IMR-90 (cell line): ENCODE results near the gene ITPR2. TPM values are rescaled to one million over a fixed set of nuclear protein-coding genes. Genes with fewer than 3 reads are reported as not detected.

Experiments used
- ATAC-seq: fragments of 200-7000 bp; cut with Tn5 transposase; 2 replicates; pipeline ENCODE4 v1.9.1; 2020; ENCODE audit warnings: low read depth, mild to moderate bottlenecking, moderate library complexity
- BruUV-seq: library from RNA; stranded (reverse); fragments of 400-500 nt; replicated peaks from 2 replicates; lab custom pipeline; 2021; lab: Mats Ljungman, UMichigan
- CTCF ChIA-PET: fragments of 300-600 bp; formaldehyde crosslinking; extraction: SDS; loops from one replicate; lab custom pipeline; 2021; ENCODE audit warnings: antibody characterized with exemption; lab: Yijun Ruan, JAX
- POLR2A ChIA-PET: fragments of 300-600 bp; sonication (Branson Sonifier 250); formaldehyde crosslinking; loops from one replicate; lab custom pipeline; 2022; ENCODE audit warnings: antibody characterized with exemption; ENCODE audit not compliant: unreplicated experiment; lab: Charles Lee
- DNase-seq: peaks from one replicate; pipeline ENCODE4 v3.0.0; 2013
- H2AFZ ChIP-seq: replicated peaks from 2 replicates; pipeline ENCODE3; 2013; ENCODE audit warnings: low read length, mild to moderate bottlenecking; ENCODE audit not compliant: poor library complexity
- H2AK5ac ChIP-seq: 2 replicates; pipeline ENCODE4 v1.6.1; 2013; ENCODE audit warnings: low read depth, low read length, inconsistent platforms
- H2AK9ac ChIP-seq: replicated peaks from 2 replicates; pipeline ENCODE3; 2013; ENCODE audit warnings: mild to moderate bottlenecking, low read depth, low read length, moderate library complexity; ENCODE audit not compliant: poor library complexity
- H2BK120ac ChIP-seq: 2 replicates; pipeline ENCODE4 v1.6.1; 2013; ENCODE audit warnings: low read depth, low read length, inconsistent platforms
- H2BK15ac ChIP-seq: 3 replicates; pipeline ENCODE4 v1.6.1; 2013; ENCODE audit warnings: low read depth, low read length, inconsistent platforms
- H2BK20ac ChIP-seq: 2 replicates; pipeline ENCODE4 v1.6.1; 2013; ENCODE audit warnings: low read depth, mild to moderate bottlenecking, inconsistent platforms, low read length, moderate library complexity
- H2BK5ac ChIP-seq: 2 replicates; pipeline ENCODE4 v1.6.1; 2013; ENCODE audit warnings: mild to moderate bottlenecking, low read depth, low read length, inconsistent platforms; ENCODE audit not compliant: poor library complexity, severe bottlenecking
- H3K14ac ChIP-seq: replicated peaks from 2 replicates; pipeline ENCODE4 v1.6.1; 2013; ENCODE audit warnings: low read depth, low read length, inconsistent platforms
- H3K18ac ChIP-seq: 2 replicates; pipeline ENCODE4 v1.6.1; 2013; ENCODE audit warnings: low read depth, low read length, control low read depth
- H3K23ac ChIP-seq: 2 replicates; pipeline ENCODE4 v1.6.1; 2013; ENCODE audit warnings: low read depth, low read length, inconsistent platforms
- H3K27ac ChIP-seq: 2 replicates; pipeline ENCODE4 v1.5.1; 2013; ENCODE audit warnings: mild to moderate bottlenecking, control low read depth, low read length; ENCODE audit not compliant: insufficient read depth
- H3K27me3 ChIP-seq: 2 replicates; pipeline ENCODE4 v1.6.1; 2013; ENCODE audit warnings: low read length; ENCODE audit not compliant: control insufficient read depth, insufficient read depth
- H3K36me3 ChIP-seq: 2 replicates; pipeline ENCODE4 v1.6.1; 2013; ENCODE audit warnings: low read length, mixed read lengths; ENCODE audit not compliant: control insufficient read depth, insufficient read depth
- H3K4ac ChIP-seq: 2 replicates; pipeline ENCODE4 v1.6.1; 2013; ENCODE audit warnings: low read depth, low read length, inconsistent platforms
- H3K4me1 ChIP-seq: 2 replicates; pipeline ENCODE4 v1.6.1; 2013; ENCODE audit warnings: low read length, mixed read lengths; ENCODE audit not compliant: control insufficient read depth, insufficient read depth
- H3K4me2 ChIP-seq: 2 replicates; pipeline ENCODE4 v1.6.1; 2013; ENCODE audit warnings: low read depth, mild to moderate bottlenecking, control low read depth, low read length, moderate library complexity
- H3K4me3 ChIP-seq: 2 replicates; pipeline ENCODE4 v1.5.1; 2013; ENCODE audit warnings: low read depth, mild to moderate bottlenecking, control low read depth, low read length, moderate library complexity; ENCODE audit not compliant: insufficient read depth
- H3K56ac ChIP-seq: 2 replicates; pipeline ENCODE4 v1.6.1; 2013; ENCODE audit warnings: low read length, inconsistent platforms; ENCODE audit not compliant: insufficient read depth; ENCODE audit errors: extremely low read depth
- H3K79me1 ChIP-seq, 2 experiments: 2 replicates each; pipeline ENCODE4 v1.6.1; 2013; ENCODE audit warnings: low read length in 2 of 2, inconsistent platforms in 1 of 2, low read depth in 1 of 2
- H3K9ac ChIP-seq: 2 replicates; pipeline ENCODE4 v1.6.1; 2013; ENCODE audit warnings: low read depth, low read length, control low read depth
- H3K9me1 ChIP-seq: 2 replicates; pipeline ENCODE4 v1.6.1; 2013; ENCODE audit warnings: low read length, inconsistent platforms; ENCODE audit not compliant: insufficient read depth
- H3K9me3 ChIP-seq: 2 replicates; pipeline ENCODE4 v1.6.1; 2013; ENCODE audit warnings: low read length; ENCODE audit not compliant: control insufficient read depth, insufficient read depth
- H4K20me1 ChIP-seq: 2 replicates; pipeline ENCODE4 v1.6.1; 2013; ENCODE audit warnings: low read length, inconsistent platforms; ENCODE audit not compliant: insufficient read depth
- H4K5ac ChIP-seq: 2 replicates; pipeline ENCODE4 v1.6.1; 2013; ENCODE audit warnings: mild to moderate bottlenecking, low read depth, low read length, control low read depth
- H4K8ac ChIP-seq, 2 experiments: 2 replicates each; pipeline ENCODE4 v1.6.1; 2013; ENCODE audit warnings: low read depth in 2 of 2, low read length in 2 of 2, control low read depth in 1 of 2, inconsistent platforms in 1 of 2
- H4K91ac ChIP-seq: 2 replicates; pipeline ENCODE4 v1.6.1; 2013; ENCODE audit warnings: low read depth, low read length, inconsistent platforms; ENCODE audit not compliant: insufficient read depth
- BHLHE40 ChIP-seq: fragments of 150-350 bp; IDR thresholded peaks from 2 replicates; pipeline ENCODE4 v1.6.1; 2016; ENCODE audit warnings: mild to moderate bottlenecking, low read depth, low read length
- CEBPB ChIP-seq: IDR thresholded peaks from 2 replicates; pipeline ENCODE4 v1.6.1; 2012; ENCODE audit warnings: low read depth, low read length, improper control_type of control experiment
- CHD1 ChIP-seq: IDR thresholded peaks from 2 replicates; pipeline ENCODE4 v1.6.1; 2012; ENCODE audit warnings: low read depth, low read length, improper control_type of control experiment
- CTCF ChIP-seq: conservative IDR thresholded peaks from 2 replicates; pipeline ENCODE4 v1.5.1; 2012; ENCODE audit warnings: mild to moderate bottlenecking, low read depth, low read length, improper control_type of control experiment
- FOS ChIP-seq: fragments of 150-350 bp; IDR thresholded peaks from 2 replicates; pipeline ENCODE4 v1.6.1; 2016; ENCODE audit warnings: low read depth, low read length
- MAFK ChIP-seq: IDR thresholded peaks from 2 replicates; pipeline ENCODE4 v1.6.1; 2012; ENCODE audit warnings: low read depth, low read length, improper control_type of control experiment
- MAZ ChIP-seq: IDR thresholded peaks from 2 replicates; pipeline ENCODE4 v1.6.1; 2012; ENCODE audit warnings: low read depth, mild to moderate bottlenecking, low read length, improper control_type of control experiment, moderate library complexity, borderline replicate concordance
- MXI1 ChIP-seq: IDR thresholded peaks from 2 replicates; pipeline ENCODE4 v1.6.1; 2012; ENCODE audit warnings: low read depth, mild to moderate bottlenecking, low read length, moderate library complexity, borderline replicate concordance
- NFE2L2 ChIP-seq: fragments of 150-350 bp; IDR thresholded peaks from 2 replicates; pipeline ENCODE4 v1.6.1; 2016; ENCODE audit warnings: low read depth, mild to moderate bottlenecking, low read length
- POLR2A ChIP-seq: IDR thresholded peaks from 2 replicates; pipeline ENCODE4 v1.6.1; 2012; ENCODE audit warnings: mild to moderate bottlenecking, low read depth, low read length
- RAD21 ChIP-seq: IDR thresholded peaks from 2 replicates; pipeline ENCODE4 v1.6.1; 2012; ENCODE audit warnings: low read length, improper control_type of control experiment
- RCOR1 ChIP-seq: IDR thresholded peaks from 2 replicates; pipeline ENCODE4 v1.6.1; 2012; ENCODE audit warnings: mild to moderate bottlenecking, low read length, improper control_type of control experiment; ENCODE audit not compliant: insufficient replicate concordance
- RFX5 ChIP-seq: IDR thresholded peaks from 2 replicates; pipeline ENCODE4 v1.8.0; 2012; ENCODE audit warnings: low read depth, mild to moderate bottlenecking, low read length, moderate library complexity
- SMC3 ChIP-seq: fragments of 150-350 bp; IDR thresholded peaks from 2 replicates; pipeline ENCODE4 v1.6.1; 2016; ENCODE audit warnings: low read depth, mild to moderate bottlenecking, antibody characterized with exemption, low read length, moderate library complexity
- USF2 ChIP-seq: fragments of 150-350 bp; IDR thresholded peaks from 2 replicates; pipeline ENCODE4 v1.6.1; 2017; ENCODE audit warnings: mild to moderate bottlenecking, antibody characterized with exemption, low read length, low read depth
- WGBS, 2 experiments: methylation state at CpG; one replicate each; pipeline versions ENCODE4 v1.1.5 to v1.1.7; 2013; ENCODE audit warnings: missing lambda C conversion rate in 2 of 2; ENCODE audit not compliant: insufficient read length in 1 of 2; ENCODE audit errors: extremely low coverage in 2 of 2; 5-methylcytosine and 5-hydroxymethylcytosine counted together
- dilution Hi-C: fragments of 300-500 bp; cut with HindIII; formaldehyde crosslinking; loops from one replicate; pipeline ENCODE4 v1.14.3; 2018; ENCODE audit warnings: low sequenced_read_pairs; ENCODE audit not compliant: unreplicated experiment
- in situ Hi-C: fragments of 300-500 bp; cut with MboI; formaldehyde crosslinking; loops from 3 replicates; pipeline ENCODE4 v1.14.3; 2019; ENCODE audit warnings: low sequenced_read_pairs, inconsistent platforms, mixed read lengths
- intact Hi-C: fragments of 100-400 bp; cut with micrococcal nuclease; formaldehyde crosslinking; loops from 2 replicates; pipeline ENCODE4 v1.10.0; 2022
- polyA plus RNA-seq, 3 experiments: library from polyadenylated mRNA; depleted of rRNA; stranded (reverse); fragments of >200 nt; gene quantifications; 2 replicates each; pipeline ENCODE4 v1.2.3, GENCODE V29; 2012; ENCODE audit warnings: low replicate concordance in 1 of 3
- total RNA-seq: library from RNA; depleted of rRNA; stranded (reverse); fragments of >200 nt; gene quantifications from 2 replicates; pipeline ENCODE4 v1.2.3, GENCODE V29; 2012
- TF ChIP-seq, protein P1 (sequence below): fragments of 150-350 bp; IDR thresholded peaks from 2 replicates; pipeline ENCODE4 v1.6.1; 2016; ENCODE audit warnings: low read depth, mild to moderate bottlenecking, low read length, moderate library complexity, borderline replicate concordance

ITPR2 gene
- total and polyA plus RNA-seq, 2 of the 4 experiments (the other 2 are of a cell fraction), result 1.2 to 9.0 TPM

DNA sequence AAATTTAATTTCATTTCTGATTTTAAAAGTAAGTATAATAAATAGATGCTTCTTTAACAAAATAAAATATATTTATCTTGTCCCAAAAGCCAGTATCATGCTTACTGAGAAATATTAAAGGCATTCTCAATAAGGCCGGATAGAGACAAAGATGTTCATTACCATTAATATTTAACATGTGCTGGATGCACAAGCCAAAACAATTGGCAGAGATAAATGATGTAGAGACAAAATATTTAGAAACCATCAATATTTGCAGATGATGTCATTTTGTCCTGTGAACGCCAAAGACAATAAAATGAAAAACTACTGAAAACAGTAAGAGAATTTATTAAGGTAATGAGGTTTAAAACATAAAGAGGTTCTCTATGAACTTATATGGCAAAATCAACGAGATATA, 313.5 kb downstream of the ITPR2 start:
- H2AK5ac ChIP-seq, result no peak overlapping the region
- CTCF ChIA-PET, result no interaction called here
- H4K5ac ChIP-seq, result no peak overlapping the region
- H3K9me1 ChIP-seq, result no peaks in the 10 kb centered on the region
- H4K91ac ChIP-seq, result no peak overlapping the region
- TF ChIP-seq, protein P1, sequence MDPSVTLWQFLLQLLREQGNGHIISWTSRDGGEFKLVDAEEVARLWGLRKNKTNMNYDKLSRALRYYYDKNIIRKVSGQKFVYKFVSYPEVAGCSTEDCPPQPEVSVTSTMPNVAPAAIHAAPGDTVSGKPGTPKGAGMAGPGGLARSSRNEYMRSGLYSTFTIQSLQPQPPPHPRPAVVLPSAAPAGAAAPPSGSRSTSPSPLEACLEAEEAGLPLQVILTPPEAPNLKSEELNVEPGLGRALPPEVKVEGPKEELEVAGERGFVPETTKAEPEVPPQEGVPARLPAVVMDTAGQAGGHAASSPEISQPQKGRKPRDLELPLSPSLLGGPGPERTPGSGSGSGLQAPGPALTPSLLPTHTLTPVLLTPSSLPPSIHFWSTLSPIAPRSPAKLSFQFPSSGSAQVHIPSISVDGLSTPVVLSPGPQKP, result no peak
- TF ChIP-seq RCOR1 (no peak), SMC3 (no peak), RFX5 (no peak), RAD21 (no peak), POLR2A (no peak), CHD1 (no peak), CTCF (no peak), MAFK (no peak), NFE2L2 (no peak), CEBPB (no peak), MXI1 (no peak), USF2 (no peak), FOS (no peak), MAZ (no peak), BHLHE40 (no peak)
- H4K8ac ChIP-seq, result no peak overlapping the region
- no peak overlapping the region for H3K4me3 ChIP-seq
- POLR2A ChIA-PET, result no interaction called here
- no peaks in the 10 kb centered on the region for H3K4me1 ChIP-seq
- no peak overlapping the region for H3K18ac ChIP-seq
- H2BK20ac ChIP-seq, result no peak overlapping the region
- H3K36me3 ChIP-seq, result no peaks in the 10 kb centered on the region
- H3K4me2 ChIP-seq, result no peak overlapping the region
- H3K9ac ChIP-seq, result no peak overlapping the region
- no peak overlapping the region for H3K4ac ChIP-seq
- H3K56ac ChIP-seq, result no peak overlapping the region
- H3K9me3 ChIP-seq, result no peaks in the 10 kb centered on the region
- H3K79me1 ChIP-seq, result no peaks in the 10 kb centered on the region
- H3K27ac ChIP-seq, result no peak overlapping the region
- no peak overlapping the region for H2BK120ac ChIP-seq
- no peak overlapping the region for H2BK5ac ChIP-seq
- no peak overlapping the region for H2BK15ac ChIP-seq
- no peak overlapping the region for H2AFZ ChIP-seq
- intact Hi-C loops, result no loop called here
- H3K14ac ChIP-seq, result no peak overlapping the region
- ATAC-seq, result no peak
- no peak overlapping the region for H2AK9ac ChIP-seq
- no peaks in the 10 kb centered on the region for H3K27me3 ChIP-seq
- no peak for DNase-seq
- in situ Hi-C loops, result no loop called here
- no peak overlapping the region for H3K23ac ChIP-seq
- dilution Hi-C loops, result no loop called here
- no peaks in the 10 kb centered on the region for H4K20me1 ChIP-seq
- BruUV-seq, result no TSS peak
- no CpG with 5 or more reads among the region's 3 CpGs for WGBS, 2 experiments
